HEK293 (cell line): ENCODE measurements around the gene PRKCD.
A peak's percentile ranks its signal among the peaks of the same experiment; 100 is the strongest.

ENCODE experiments used
- CTCF ChIA-PET: fragments of 350-600 bp; formaldehyde crosslinking; extraction: SDS; loops from one replicate; lab custom pipeline; 2021; ENCODE audit warnings: antibody characterized with exemption; lab: Yijun Ruan, JAX
- POLR2A ChIA-PET: fragments of 300-600 bp; formaldehyde crosslinking; extraction: SDS; loops from one replicate; lab custom pipeline; 2020; ENCODE audit warnings: antibody characterized with exemption, inconsistent platforms; lab: Yijun Ruan, JAX
- H3K27ac ChIP-seq: fragments of 200-500 bp; sonication (Bioruptor generic); 2 replicates; pipeline ENCODE4 v1.5.1; 2014; ENCODE audit warnings: low read depth, low read length, control low read depth, inconsistent platforms; ENCODE audit errors: extremely low read depth
- H3K36me3 ChIP-seq, 2 experiments: fragments of 200-500 bp in 1 of 2; sonication (Bioruptor generic) in 1 of 2; 1 replicate in 1 of 2; 2 replicates in 1 of 2; pipeline ENCODE4 v1.5.1; 2014 to 2017; ENCODE audit warnings: inconsistent platforms in 2 of 2, low read length in 2 of 2; ENCODE audit not compliant: control insufficient read depth in 2 of 2, insufficient read depth in 1 of 2
- H3K4me1 ChIP-seq: fragments of 200-500 bp; sonication (Bioruptor generic); 2 replicates; pipeline ENCODE4 v1.5.1; 2014; ENCODE audit warnings: mild to moderate bottlenecking, low read length, inconsistent platforms; ENCODE audit not compliant: control insufficient read depth, insufficient read depth
- H3K4me3 ChIP-seq: 2 replicates; pipeline ENCODE4 v1.5.1; 2011; ENCODE audit warnings: low read depth, mild to moderate bottlenecking, control low read depth, low read length, moderate library complexity
- H3K9me3 ChIP-seq: fragments of 200-500 bp; sonication (Bioruptor generic); 2 replicates; pipeline ENCODE4 v1.5.1; 2014; ENCODE audit warnings: low read depth, low read length, inconsistent platforms; ENCODE audit not compliant: control insufficient read depth, insufficient read depth
- AEBP2 ChIP-seq: fragments of 450-650 bp; formaldehyde crosslinking; IDR thresholded peaks from 2 replicates; pipeline ENCODE4 v1.5.1; 2016; ENCODE audit warnings: missing biosample characterization, missing genetic modification characterization, borderline replicate concordance
- HOXA7 ChIP-seq: sonication (generic); formaldehyde crosslinking; IDR thresholded peaks from 2 replicates; pipeline ENCODE4 v1.8.1; 2022; ENCODE audit warnings: missing genetic modification reagents, borderline replicate concordance
- INSM2 ChIP-seq: fragments of 450-650 bp; formaldehyde crosslinking; IDR thresholded peaks from 2 replicates; pipeline ENCODE4 v1.5.1; 2016; ENCODE audit warnings: missing biosample characterization, missing genetic modification characterization
- MZF1 ChIP-seq: fragments of 450-650 bp; formaldehyde crosslinking; IDR thresholded peaks from 2 replicates; pipeline ENCODE4 v1.5.1; 2017; ENCODE audit warnings: missing biosample characterization, missing genetic modification characterization, borderline replicate concordance
- PRDM10 ChIP-seq: fragments of 450-650 bp; formaldehyde crosslinking; IDR thresholded peaks from 2 replicates; pipeline ENCODE4 v1.5.1; 2016; ENCODE audit warnings: missing biosample characterization, missing genetic modification characterization
- TSHZ1 ChIP-seq: fragments of 450-650 bp; formaldehyde crosslinking; IDR thresholded peaks from 2 replicates; pipeline ENCODE4 v1.5.1; 2016; ENCODE audit warnings: missing biosample characterization, missing genetic modification characterization, borderline replicate concordance
- WT1 ChIP-seq: fragments of 450-650 bp; formaldehyde crosslinking; IDR thresholded peaks from 2 replicates; pipeline ENCODE4 v1.5.1; 2016; ENCODE audit warnings: missing biosample characterization, missing genetic modification characterization
- ZFP41 ChIP-seq: fragments of 450-650 bp; formaldehyde crosslinking; IDR thresholded peaks from 2 replicates; pipeline ENCODE4 v1.5.1; 2016; ENCODE audit warnings: missing biosample characterization, missing genetic modification characterization, borderline replicate concordance
- ZFP69B ChIP-seq: fragments of 450-650 bp; formaldehyde crosslinking; IDR thresholded peaks from 2 replicates; pipeline ENCODE4 v1.5.1; 2016; ENCODE audit warnings: missing biosample characterization, missing genetic modification characterization
- ZIC2 ChIP-seq: fragments of 450-650 bp; formaldehyde crosslinking; IDR thresholded peaks from 2 replicates; pipeline ENCODE4 v1.5.1; 2016; ENCODE audit warnings: missing biosample characterization, missing genetic modification characterization
- ZNF155 ChIP-seq: fragments of 450-650 bp; formaldehyde crosslinking; IDR thresholded peaks from 2 replicates; pipeline ENCODE4 v1.5.1; 2016; ENCODE audit warnings: missing biosample characterization, missing genetic modification characterization
- ZNF169 ChIP-seq: fragments of 450-650 bp; formaldehyde crosslinking; IDR thresholded peaks from 2 replicates; pipeline ENCODE4 v1.5.1; 2016; ENCODE audit warnings: missing biosample characterization, missing genetic modification characterization
- ZNF391 ChIP-seq: fragments of 450-650 bp; formaldehyde crosslinking; IDR thresholded peaks from 2 replicates; pipeline ENCODE4 v1.5.1; 2016; ENCODE audit warnings: low read depth, missing biosample characterization, missing genetic modification characterization, borderline replicate concordance
- ZNF404 ChIP-seq: fragments of 450-650 bp; formaldehyde crosslinking; IDR thresholded peaks from 2 replicates; pipeline ENCODE4 v1.5.1; 2017; ENCODE audit warnings: missing biosample characterization, missing genetic modification characterization
- ZNF426 ChIP-seq: fragments of 450-650 bp; formaldehyde crosslinking; IDR thresholded peaks from 2 replicates; pipeline ENCODE4 v1.5.1; 2017; ENCODE audit warnings: missing biosample characterization, missing genetic modification characterization, mild to moderate bottlenecking, inconsistent platforms, moderate library complexity
- ZNF473 ChIP-seq: fragments of 450-650 bp; formaldehyde crosslinking; IDR thresholded peaks from 2 replicates; pipeline ENCODE4 v1.5.1; 2017; ENCODE audit warnings: missing biosample characterization, missing genetic modification characterization
- ZNF48 ChIP-seq: fragments of 450-650 bp; formaldehyde crosslinking; IDR thresholded peaks from 2 replicates; pipeline ENCODE4 v1.5.1; 2016; ENCODE audit warnings: missing biosample characterization, missing genetic modification characterization
- ZNF514 ChIP-seq: fragments of 450-650 bp; formaldehyde crosslinking; IDR thresholded peaks from 2 replicates; pipeline ENCODE4 v1.5.1; 2016; ENCODE audit warnings: missing biosample characterization, missing genetic modification characterization
- ZNF529 ChIP-seq: fragments of 450-650 bp; formaldehyde crosslinking; IDR thresholded peaks from 2 replicates; pipeline ENCODE4 v1.5.1; 2017; ENCODE audit warnings: missing genetic modification characterization, missing biosample characterization; ENCODE audit not compliant: insufficient replicate concordance
- ZNF571 ChIP-seq: fragments of 450-650 bp; formaldehyde crosslinking; IDR thresholded peaks from 2 replicates; pipeline ENCODE4 v1.5.0; 2017; ENCODE audit warnings: missing biosample characterization, missing genetic modification characterization
- ZNF600 ChIP-seq: fragments of 450-650 bp; formaldehyde crosslinking; IDR thresholded peaks from 2 replicates; pipeline ENCODE4 v1.5.1; 2016; ENCODE audit warnings: missing biosample characterization, missing genetic modification characterization
- ZNF654 ChIP-seq: fragments of 450-650 bp; formaldehyde crosslinking; IDR thresholded peaks from 2 replicates; pipeline ENCODE4 v1.5.1; 2016; ENCODE audit warnings: low read depth, missing biosample characterization, missing genetic modification characterization
- ZNF76 ChIP-seq: fragments of 450-650 bp; formaldehyde crosslinking; IDR thresholded peaks from 2 replicates; pipeline ENCODE4; 2016; ENCODE audit warnings: low read depth, missing biosample characterization, missing genetic modification characterization, borderline replicate concordance

PRKCD gene

GRCh38 chr3:53169045-53169831 is 8.2 kb downstream of the PRKCD start (continued):
- TF ChIP-seq ZNF426 (tag by site-specific recombination) = no peak
- peak; percentile 74 for TF ChIP-seq PRDM10 (tag by site-specific recombination)
- TF ChIP-seq ZNF155 (tag by site-specific recombination) = no peak
- no peak for TF ChIP-seq ZNF76 (tag by site-specific recombination)
- TF ChIP-seq INSM2 (tag by site-specific recombination) = no peak
- no peak for TF ChIP-seq ZNF654 (tag by site-specific recombination)
- peak; percentile 35; the same call in 1 of the 2 replicates for TF ChIP-seq ZIC2 (tag by site-specific recombination)
- TF ChIP-seq ZNF473 (tag by site-specific recombination) = no peak
- TF ChIP-seq ZNF600 = peak; percentile 36; the same call in 1 of the 2 replicates

- peaks cover 0 to 20% of the 10 kb centered on the region in 2 experiments; a peak in 2 of 3 replicates for H3K36me3 ChIP-seq
- ChIA-PET CTCF (interaction anchor here (0.7 to 1.7 kb wide), 2 partner anchors 22 to 56 kb away, joined by 4 read pairs; no protein-coding TSS in a partner anchor), POLR2A (interaction anchor here (0.7 kb wide), 1 partner anchor 31 kb away, joined by 3 read pairs; no protein-coding TSS in a partner anchor)
- no peak overlapping the region for H3K4me3 ChIP-seq
- no peak overlapping the region for H3K27ac ChIP-seq
- H3K9me3 ChIP-seq = no peaks in the 10 kb centered on the region
- H3K4me1 ChIP-seq = no peaks in the 10 kb centered on the region
- TF ChIP-seq ZNF169 (tag by site-specific recombination) (no peak), ZNF391 (tag by site-specific recombination) (no peak), ZNF48 (tag by site-specific recombination) (no peak), AEBP2 (tag by site-specific recombination) (no peak), ZNF571 (tag by site-specific recombination) (no peak), TSHZ1 (no peak), ZFP41 (tag by site-specific recombination) (no peak), ZNF514 (tag by site-specific recombination) (no peak), WT1 (tag by site-specific recombination) (no peak), MZF1 (no peak), ZFP69B (tag by site-specific recombination) (no peak), HOXA7 (CRISPR knock-in tag) (no peak), ZNF404 (tag by site-specific recombination) (no peak), ZNF529 (tag by site-specific recombination) (no peak)
These were observed 8.9 kb downstream of the PRKCD start for GRCh38 chr3:53169832-53170324.
